ENCODE results near the gene MRPL38.

- no peak for TF ChIP-seq CREB1 (IDR thresholded peaks at IDR 0.05; ENCODE audit: low read depth)
- no peak for TF ChIP-seq MAX (IDR thresholded peaks at IDR 0.05)
- no peak for TF ChIP-seq EGR1 (IDR thresholded peaks at IDR 0.05)
- no peak for TF ChIP-seq RAD21 (IDR thresholded peaks at IDR 0.05; ENCODE audit: low read depth)
Observed at GRCh38 chr17:75889454-75889853, 15.2 kb downstream of the MRPL38 start.
